ENCODE data around the gene PELO. TPM values are rescaled to one million over a fixed set of nuclear protein-coding genes. Genes with fewer than 3 reads are reported as not detected.

Gene PELO
- total RNA-seq, 4 donors from 2014 or later: 10.2 to 22.3 (median 12.9) TPM

DNA sequence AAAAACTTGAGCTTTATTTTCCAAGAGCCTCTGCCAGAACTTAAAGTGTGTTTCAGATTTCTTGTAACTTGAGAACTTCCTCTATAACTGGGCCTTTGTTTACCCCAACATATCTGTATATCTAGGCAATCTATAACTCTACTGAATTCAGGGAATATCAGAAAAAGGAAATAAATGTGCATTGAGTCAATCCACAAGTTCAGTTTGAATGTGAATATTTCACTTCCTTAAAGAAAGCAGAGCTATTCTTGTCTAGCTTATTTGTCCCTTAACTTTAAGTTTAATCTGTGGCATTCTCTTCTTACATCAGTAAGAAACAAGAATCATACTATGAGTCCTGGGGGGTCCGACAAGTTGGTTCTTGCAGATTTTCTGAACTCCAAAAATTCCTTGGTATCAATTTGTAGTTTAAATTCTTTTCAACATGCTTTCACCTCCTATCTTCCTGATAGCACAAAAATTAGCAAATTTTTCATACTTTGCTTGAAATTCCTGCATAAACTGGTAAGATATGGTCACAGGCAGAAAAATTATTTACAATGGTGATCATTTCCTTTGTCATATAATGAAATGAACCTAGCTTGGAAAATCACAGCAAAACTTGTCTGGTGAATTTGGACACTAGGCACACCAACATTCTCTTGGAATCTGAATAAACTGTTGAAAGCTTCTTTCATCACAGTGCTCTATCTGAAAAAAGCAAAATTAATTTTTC, 19.8 kb upstream of the PELO start:
- no peak for TF ChIP-seq POLR2A (IDR thresholded peaks at IDR 0.05)
- TF ChIP-seq, protein P1, sequence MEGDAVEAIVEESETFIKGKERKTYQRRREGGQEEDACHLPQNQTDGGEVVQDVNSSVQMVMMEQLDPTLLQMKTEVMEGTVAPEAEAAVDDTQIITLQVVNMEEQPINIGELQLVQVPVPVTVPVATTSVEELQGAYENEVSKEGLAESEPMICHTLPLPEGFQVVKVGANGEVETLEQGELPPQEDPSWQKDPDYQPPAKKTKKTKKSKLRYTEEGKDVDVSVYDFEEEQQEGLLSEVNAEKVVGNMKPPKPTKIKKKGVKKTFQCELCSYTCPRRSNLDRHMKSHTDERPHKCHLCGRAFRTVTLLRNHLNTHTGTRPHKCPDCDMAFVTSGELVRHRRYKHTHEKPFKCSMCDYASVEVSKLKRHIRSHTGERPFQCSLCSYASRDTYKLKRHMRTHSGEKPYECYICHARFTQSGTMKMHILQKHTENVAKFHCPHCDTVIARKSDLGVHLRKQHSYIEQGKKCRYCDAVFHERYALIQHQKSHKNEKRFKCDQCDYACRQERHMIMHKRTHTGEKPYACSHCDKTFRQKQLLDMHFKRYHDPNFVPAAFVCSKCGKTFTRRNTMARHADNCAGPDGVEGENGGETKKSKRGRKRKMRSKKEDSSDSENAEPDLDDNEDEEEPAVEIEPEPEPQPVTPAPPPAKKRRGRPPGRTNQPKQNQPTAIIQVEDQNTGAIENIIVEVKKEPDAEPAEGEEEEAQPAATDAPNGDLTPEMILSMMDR (IDR thresholded peaks at IDR 0.05): no peak
- H3K36me3 ChIP-seq: no peaks in the 10 kb centered on the region
- H3K4me3 ChIP-seq: no peak overlapping the region
- H3K27ac ChIP-seq: no peak overlapping the region
- no peaks in the 10 kb centered on the region for H3K4me1 ChIP-seq
- no peaks in the 10 kb centered on the region for H3K27me3 ChIP-seq
- DNase-seq: no peak
- H3K9me3 ChIP-seq: no peaks in the 10 kb centered on the region

GRCh38 chr5:52769061-52769460, 18.7 kb upstream of the PELO start:
- Histone ChIP-seq H3K9me3 (no peaks in the 10 kb centered on the region), H3K27me3 (no peaks in the 10 kb centered on the region), H3K4me3 (no peak overlapping the region), H3K36me3 (no peaks in the 10 kb centered on the region), H3K4me1 (no peaks in the 10 kb centered on the region), H3K27ac (no peak overlapping the region)
- TF ChIP-seq, protein P1 (IDR thresholded peaks at IDR 0.05): no peak
- TF ChIP-seq POLR2A (IDR thresholded peaks at IDR 0.05): no peak
- DNase-seq: no peak

DNA sequence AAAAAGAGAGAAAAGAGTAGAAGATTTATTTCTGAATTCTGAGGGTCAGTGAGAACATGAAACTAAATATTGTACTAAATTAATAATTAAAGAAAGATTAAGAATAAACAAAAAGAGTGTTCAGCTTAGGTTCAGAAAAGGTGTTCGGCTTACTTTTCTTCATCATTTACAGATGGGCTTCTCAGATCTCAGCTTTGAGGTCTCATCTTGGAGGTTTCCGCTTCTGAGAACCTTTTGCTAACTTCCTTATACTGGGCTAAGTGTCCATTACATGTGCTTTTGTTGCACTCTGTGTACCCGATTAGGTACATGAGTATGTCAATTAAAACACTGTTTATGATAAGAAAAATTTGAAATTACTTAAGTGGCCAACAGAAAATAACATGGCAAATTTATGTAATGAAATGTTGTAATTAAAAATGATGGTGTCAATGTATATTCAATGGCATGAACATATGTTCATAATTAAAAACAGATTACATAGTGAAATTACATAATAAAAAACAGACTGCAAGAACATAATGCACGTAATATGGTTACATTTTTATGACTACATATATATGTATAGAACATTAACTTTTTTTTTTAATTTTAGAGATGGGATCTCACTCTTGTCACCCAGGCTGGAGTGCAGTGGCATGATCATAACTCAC, 17.3 kb upstream of the PELO start:
- no peaks in the 10 kb centered on the region for H3K27me3 ChIP-seq
- H3K4me3 ChIP-seq: no peak overlapping the region
- H3K4me1 ChIP-seq: no peaks in the 10 kb centered on the region
- no peak for TF ChIP-seq POLR2A (IDR thresholded peaks at IDR 0.05)
- TF ChIP-seq, protein P1 (IDR thresholded peaks at IDR 0.05): no peak
- H3K9me3 ChIP-seq: no peaks in the 10 kb centered on the region
- no peak for DNase-seq
- no peaks in the 10 kb centered on the region for H3K36me3 ChIP-seq
- no peak overlapping the region for H3K27ac ChIP-seq

GRCh38 chr5:52771343-52772039, 16.2 kb upstream of the PELO start:
- DNase-seq: peak in 1 of 3 donors; percentile 57
- TF ChIP-seq POLR2A (IDR thresholded peaks at IDR 0.05): no peak
- TF ChIP-seq, protein P1 (IDR thresholded peaks at IDR 0.05): no peak

GRCh38 chr5:52772668-52773067, 15.0 kb upstream of the PELO start:
- Histone ChIP-seq H3K36me3 (no peaks in the 10 kb centered on the region), H3K9me3 (no peaks in the 10 kb centered on the region), H3K27me3 (no peaks in the 10 kb centered on the region), H3K4me1 (no peaks in the 10 kb centered on the region), H3K4me3 (no peak overlapping the region), H3K27ac (peak overlapping the region in 2 of 4 donors; percentile 7 to 34)
- TF ChIP-seq, protein P1 (IDR thresholded peaks at IDR 0.05): no peak
- TF ChIP-seq POLR2A (IDR thresholded peaks at IDR 0.05): no peak
- no peak for DNase-seq

More at GRCh38 chr5:52771343-52772039, 16.2 kb upstream of the PELO start:
- Histone ChIP-seq H3K4me3 (no peak overlapping the region), H3K36me3 (no peaks in the 10 kb centered on the region), H3K27me3 (no peaks in the 10 kb centered on the region), H3K27ac (peak overlapping the region in 3 of 4 donors; percentile 26 to 46 (median 34)), H3K9me3 (no peaks in the 10 kb centered on the region), H3K4me1 (no peaks in the 10 kb centered on the region)
